C4-2B (cell line): ENCODE results near the gene IL1RL1.

ENCODE experiments used
- ZFX ChIP-seq: fragments of 450-650 bp; IDR thresholded peaks from 2 replicates; pipeline ENCODE4 v1.6.1; 2017
- TF ChIP-seq, protein P1 (sequence below): fragments of 450-650 bp; conservative IDR thresholded peaks from 2 replicates; pipeline ENCODE4 v1.5.1; 2017; ENCODE audit warnings: mild to moderate bottlenecking

DNA sequence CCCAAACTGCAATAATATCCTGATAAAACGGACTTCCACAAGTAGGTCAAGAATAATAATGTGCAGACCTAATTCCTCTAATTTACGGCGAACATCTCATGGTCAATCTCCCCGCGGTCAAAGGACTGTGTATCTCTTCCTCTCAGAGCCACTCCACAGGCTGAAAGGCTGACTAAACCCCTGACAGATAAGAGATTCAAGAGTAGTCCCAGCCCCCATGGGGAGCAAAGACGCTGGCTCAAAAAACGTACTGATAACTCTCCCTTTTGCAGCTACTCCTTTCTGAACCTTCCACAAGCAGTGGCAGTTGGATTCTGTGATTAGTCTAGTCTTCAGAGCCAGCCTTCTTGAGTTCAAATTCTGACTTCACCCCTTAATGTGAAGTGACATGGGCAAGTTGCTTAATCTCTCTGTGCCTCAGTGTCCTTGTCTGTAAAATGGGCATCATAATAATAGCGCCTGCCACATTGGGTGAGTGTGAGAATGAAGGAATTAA is 24.6 kb downstream of the IL1RL1 start:
- TF ChIP-seq, protein P1, sequence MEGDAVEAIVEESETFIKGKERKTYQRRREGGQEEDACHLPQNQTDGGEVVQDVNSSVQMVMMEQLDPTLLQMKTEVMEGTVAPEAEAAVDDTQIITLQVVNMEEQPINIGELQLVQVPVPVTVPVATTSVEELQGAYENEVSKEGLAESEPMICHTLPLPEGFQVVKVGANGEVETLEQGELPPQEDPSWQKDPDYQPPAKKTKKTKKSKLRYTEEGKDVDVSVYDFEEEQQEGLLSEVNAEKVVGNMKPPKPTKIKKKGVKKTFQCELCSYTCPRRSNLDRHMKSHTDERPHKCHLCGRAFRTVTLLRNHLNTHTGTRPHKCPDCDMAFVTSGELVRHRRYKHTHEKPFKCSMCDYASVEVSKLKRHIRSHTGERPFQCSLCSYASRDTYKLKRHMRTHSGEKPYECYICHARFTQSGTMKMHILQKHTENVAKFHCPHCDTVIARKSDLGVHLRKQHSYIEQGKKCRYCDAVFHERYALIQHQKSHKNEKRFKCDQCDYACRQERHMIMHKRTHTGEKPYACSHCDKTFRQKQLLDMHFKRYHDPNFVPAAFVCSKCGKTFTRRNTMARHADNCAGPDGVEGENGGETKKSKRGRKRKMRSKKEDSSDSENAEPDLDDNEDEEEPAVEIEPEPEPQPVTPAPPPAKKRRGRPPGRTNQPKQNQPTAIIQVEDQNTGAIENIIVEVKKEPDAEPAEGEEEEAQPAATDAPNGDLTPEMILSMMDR: no peak
- no peak for TF ChIP-seq ZFX
